Measurements from ENCODE around the gene KLF11.
A peak's percentile ranks its signal among the peaks of the same experiment; 100 is the strongest.

Gene KLF11

DNA sequence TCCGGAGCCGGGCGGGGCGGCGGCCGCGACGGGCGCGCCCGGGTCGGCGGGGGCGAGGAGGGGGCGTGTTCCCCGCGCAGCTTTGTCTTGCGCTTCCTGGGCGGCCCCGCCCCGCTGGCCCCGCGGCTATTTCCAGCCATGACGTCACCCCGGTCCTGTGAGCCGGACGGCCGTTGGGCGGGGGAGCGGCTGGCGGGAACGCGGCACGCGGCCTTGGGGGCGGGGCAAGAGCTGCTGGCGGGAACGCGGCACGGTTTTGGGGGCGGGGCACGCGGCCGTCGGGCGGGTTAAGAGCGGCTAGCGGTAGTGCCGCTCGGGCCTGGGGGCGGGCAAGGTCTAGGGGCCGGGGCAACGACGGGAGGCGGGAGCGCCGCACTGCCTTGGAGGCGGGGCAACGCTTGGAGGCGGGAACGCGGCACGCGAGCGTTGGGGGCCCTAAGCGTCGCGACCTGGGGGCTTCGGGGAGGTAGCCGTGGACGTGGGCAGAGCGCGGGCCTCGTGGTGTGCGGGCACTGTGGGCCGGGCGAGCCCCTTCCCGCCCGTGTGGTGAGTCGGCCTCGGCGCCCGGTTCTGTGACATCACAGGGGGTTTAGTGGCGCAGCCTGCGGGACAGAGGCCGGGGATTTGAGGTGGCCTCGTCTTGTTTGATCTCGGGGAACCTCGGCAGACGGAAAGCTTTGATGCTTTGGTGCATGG, 704 bp downstream of the KLF11 start:
- DNase-seq = peak; percentile 91

DNA sequence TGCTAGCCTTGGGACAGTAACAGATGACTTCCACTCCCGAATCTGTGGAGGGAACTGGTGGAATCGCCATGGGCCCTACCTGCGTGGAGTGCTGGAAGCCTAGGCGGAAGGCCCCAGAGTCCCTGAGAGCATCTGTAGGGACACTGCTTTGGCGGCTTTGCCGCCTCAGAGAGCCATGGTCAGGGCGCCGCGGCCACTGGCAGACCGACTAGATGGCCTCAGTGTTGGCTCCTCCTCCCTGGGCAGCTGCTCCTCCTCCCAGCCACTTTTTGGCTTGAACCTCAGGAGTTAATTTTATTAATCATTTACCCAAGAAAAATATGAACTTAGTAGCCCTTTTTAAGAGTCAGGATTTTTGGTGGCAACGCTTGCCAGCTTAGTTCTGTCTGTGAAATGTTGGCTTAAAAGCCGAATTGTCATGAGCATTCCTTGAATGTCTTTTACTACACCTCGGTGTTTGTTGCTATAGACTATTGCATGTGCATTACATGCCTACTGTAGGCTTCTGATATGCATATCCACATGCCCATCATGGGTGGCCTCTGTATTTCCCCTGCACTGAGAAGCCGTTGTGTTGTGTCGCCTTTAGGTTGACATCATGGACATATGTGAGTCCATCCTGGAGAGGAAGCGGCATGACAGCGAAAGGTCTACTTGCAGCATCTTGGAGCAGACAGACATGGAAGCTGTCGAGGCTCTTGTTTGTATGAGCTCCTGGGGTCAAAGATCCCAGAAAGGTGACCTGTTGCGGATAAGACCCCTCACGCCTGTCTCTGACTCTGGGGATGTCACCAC, 2.4 kb downstream of the KLF11 start:
- DNase-seq = no peak

DNA sequence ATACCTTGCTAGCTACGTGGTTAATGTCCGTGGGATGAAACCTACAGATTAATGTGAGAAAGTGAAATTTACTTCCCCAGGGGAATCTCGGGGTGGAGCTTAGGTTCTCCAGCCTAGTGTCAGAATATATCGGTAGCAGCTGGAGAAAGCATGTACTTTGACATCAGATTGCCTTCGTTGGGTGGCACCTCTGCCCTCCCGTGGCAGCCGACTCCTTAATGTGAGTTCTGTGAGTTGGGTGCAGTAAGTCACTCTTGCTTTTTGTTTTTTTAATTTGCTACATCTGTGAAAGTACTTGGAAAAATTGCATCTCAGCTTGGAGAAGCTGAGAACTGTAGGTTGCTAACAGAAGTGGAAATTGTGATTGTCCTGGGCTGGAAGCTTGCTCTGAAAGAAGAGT, 3.6 kb downstream of the KLF11 start:
- no peak for DNase-seq

DNA sequence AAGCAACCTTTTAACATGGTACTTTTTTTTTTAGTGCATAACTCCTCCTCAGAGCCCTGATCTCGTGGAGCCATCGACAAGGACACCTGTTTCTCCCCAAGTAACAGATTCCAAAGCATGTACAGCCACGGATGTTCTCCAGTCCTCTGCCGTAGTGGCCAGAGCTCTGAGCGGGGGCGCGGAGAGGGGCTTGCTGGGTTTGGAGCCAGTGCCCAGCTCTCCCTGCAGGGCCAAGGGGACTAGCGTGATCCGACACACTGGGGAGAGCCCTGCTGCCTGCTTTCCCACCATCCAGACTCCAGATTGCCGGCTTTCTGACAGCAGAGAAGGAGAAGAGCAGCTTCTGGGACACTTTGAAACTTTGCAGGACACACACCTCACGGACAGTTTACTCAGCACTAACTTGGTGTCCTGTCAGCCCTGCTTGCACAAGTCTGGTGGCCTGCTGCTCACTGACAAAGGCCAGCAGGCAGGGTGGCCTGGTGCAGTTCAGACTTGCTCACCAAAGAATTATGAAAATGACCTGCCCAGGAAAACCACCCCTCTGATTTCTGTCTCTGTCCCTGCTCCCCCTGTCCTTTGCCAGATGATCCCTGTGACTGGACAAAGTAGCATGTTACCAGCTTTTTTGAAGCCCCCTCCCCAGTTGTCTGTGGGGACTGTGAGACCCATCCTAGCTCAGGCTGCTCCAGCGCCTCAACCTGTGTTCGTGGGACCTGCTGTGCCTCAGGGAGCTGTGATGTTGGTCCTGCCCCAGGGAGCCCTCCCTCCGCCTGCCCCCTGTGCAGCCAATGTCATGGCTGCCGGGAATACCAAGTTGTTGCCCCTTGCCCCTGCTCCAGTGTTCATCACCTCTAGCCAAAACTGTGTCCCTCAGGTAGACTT, 4.5 kb downstream of the KLF11 start:
- DNase-seq = no peak

DNA sequence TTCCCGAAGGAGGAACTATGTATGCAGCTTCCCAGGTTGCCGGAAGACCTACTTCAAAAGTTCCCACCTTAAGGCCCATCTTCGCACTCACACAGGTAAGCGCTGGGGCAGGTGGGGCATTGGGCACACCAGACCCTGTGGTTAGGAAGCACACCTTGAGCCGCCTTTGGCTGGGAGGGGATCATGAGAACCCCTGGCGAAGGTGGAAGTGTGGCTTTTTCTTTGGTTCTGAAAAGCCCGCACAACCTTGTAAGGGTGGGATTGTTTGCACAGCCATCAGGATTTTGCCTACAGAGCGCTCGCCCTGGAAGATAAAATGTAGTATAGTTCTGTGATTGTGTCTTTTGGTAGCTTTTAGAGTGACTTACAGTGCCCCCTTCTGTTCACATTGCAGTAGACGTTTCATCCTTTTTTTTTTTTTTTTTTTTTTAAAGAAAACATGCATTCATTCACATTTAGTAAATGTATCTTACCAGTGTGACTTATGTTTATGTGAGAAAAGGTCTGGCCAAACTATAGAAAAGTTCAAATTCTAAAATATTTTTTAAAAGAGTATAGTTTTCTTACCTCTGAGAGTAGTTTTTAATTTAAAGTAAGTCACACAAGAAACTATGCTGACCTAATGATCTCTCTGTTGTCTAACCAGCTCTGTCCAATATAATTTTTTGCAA, 5.3 kb downstream of the KLF11 start:
- peak; percentile 51 for DNase-seq

DNA sequence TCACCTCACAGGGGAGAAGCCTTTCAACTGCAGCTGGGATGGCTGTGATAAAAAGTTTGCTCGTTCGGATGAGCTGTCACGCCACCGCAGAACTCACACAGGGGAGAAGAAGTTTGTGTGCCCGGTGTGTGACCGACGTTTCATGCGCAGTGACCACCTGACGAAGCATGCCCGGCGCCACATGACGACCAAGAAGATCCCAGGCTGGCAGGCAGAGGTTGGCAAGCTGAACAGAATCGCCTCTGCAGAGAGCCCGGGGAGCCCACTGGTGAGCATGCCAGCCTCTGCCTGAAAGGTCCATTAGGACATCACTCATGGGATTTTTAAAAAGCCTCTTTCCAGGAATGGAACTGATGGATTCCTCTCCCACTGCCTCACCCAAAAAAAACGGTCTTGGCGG, 8.9 kb downstream of the KLF11 start:
- no peak for DNase-seq

DNA sequence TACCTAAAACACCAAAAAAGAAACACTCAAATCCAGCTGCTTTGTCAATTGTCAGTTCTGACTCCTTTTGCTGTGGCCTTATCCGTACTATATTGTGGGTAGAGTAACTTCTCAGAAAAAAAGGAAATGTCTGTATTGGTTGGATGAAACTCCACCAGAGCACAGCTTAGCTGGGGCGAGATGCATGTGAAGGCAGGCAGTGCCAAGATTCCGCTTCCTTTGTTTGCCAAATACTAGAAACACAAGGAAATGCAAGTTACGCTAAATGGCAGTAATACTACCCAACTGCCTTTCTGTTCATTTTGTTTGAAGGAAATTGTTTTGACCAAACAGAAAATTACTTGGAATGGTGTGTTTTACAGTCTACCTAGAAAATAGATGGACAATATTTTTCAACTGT, 10.0 kb downstream of the KLF11 start:
- no peak for DNase-seq

DNA sequence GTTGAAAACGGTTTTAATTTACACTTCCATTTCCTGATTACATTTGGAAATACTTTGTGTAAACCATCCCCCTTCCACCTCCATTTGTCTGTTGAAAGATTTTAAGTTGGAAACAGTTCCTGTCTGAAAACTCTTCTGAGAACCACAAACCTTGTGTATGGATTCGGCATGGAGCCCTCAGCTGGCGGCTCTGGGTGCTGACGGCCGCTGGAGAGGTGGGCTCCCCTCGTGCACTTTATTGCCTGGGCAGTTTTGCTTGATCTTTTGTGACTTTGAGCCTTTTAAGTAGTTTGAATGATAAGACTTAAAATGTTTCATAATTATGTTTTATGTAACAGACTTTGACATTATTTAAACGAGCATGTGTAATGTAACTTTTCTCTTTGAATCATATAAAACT, 11.1 kb downstream of the KLF11 start:
- no peak for DNase-seq

DNA sequence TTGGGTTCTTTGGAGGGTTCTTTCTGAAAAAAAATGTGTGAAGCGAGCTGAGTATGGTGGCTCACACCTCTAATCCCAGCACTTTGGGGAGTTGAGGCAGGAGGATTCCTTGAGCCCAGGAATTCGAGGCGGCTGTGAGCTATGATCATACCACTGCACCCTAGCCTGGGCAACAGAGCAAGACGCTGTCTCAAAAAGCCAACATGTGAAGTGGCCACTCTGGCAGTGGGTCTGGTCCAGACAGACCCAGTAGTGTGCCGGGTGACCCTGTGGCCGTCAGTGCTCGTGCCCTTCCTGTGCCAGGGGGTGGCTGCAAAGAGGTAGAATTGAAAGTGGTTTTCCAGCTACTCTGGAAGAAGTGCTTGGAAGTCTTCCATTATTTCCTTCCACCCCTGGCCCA, 11.6 kb downstream of the KLF11 start:
- DNase-seq = no peak

DNA sequence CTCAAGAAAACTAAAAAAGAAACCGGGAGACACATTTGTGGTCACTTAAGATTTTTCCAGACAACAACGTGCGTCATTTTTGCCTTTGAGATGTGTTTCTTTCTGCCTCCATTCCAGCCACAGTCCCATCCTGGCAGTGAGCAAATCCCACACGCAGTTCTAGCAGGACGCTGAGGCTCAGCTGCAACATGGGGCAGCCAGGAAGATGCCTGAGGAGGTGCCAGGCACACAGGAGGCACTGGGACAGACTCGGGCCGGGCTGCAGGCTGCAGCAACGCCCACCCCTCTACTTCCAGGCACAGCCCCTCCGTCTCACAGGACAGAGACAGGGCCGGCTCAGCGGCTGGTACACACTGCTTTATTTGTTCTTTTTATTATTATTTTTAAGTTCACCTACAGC, 13.1 kb downstream of the KLF11 start:
- DNase-seq = no peak

DNA sequence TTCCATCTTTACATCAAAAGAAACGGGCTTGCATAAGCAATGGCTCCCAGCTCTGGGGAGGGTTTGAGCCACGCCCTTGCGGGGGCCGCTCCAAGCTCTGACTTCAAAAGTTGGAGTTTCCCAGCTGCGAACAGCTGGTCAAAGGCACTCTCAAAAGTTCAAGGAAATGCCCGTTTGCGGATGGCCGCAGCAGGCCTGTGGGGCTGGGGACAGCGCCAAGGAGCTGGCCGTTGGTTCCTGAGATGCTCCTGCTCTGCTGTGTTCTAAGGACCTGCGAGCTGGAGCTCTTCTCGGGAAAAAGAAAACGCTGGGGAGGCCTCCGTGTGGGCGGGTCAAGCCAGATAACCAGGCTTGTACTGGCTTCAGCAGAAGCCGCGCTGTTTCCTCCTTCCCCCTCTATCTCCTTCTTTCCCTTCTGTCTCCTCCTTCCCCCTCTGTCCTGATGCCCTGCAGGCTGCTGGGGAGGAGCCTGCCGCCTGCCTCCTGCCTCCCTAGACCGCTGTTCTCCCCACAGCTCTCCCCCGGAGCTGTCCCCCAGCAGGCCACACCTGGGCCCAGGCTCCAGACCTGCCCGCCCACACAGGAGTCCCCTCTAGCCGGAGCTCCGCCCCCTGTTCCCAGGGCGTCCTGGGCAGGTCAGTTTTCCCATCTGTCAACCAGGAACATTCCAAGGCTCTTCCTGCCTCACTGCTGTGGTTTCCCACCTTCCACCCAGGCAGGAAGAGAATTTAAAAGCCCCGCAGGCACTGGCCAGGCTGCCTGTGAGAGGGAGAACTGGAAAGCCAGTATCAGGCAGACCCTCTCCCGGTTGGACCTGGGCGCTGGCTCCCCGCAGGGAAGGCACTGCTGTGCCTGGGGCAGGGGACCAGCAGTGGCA, 14.1 kb downstream of the KLF11 start:
- peak; percentile 53 for DNase-seq

DNA sequence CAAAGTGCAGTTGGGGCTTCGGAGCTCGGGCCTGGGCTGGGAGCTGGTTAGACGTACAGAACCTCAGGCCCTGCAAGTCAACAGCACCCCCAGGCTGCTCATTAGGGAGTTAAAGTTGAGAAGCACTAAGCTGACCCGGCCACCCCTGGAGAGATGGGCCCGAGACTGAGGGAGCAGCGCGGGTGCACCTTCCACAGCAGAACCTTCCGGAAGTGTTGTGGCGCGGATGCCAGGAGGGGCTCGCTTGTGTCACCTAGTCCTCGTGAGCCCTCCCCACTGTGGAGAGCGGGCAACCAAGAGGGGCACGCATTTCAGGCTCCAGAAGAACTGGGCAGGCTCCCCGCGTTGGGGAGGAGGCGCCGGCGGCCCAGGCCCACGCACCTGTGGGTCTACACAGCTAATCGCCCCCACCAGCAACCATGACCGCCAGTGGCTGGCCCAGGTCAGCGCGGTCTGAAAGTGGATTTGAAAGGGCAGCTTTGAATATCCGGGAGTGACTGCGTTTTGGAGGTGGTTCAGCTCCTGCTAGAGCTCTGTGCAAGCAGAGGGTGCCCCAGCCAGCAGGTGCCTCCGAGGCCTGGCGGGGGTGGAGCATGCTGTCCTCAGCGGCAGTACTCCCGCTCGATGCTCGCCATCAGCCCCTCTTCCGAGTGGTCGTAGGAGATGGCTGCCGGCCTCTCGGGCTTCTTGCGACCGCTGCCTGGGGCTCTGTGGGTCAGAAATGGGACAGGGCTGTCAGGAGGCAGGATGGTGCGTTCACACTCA, 15.1 kb downstream of the KLF11 start:
- DNase-seq = no peak

DNA sequence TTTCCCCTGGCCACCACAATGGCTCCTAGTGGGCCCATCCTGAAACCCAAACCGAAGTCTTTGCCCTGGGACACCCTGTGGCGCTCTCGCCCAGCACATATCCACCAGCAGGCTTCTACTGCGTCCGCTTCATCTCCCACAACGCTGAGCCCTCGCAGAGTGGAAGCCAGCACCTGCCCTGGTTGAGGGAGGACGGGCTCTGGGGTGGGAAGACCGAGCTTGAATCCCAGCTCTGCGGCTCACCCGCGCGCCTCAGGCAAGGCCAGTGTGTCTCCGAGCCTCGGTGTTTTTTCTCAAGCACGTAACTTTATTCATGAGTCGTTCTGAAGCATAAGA, 15.6 kb downstream of the KLF11 start:
- DNase-seq = no peak

DNA sequence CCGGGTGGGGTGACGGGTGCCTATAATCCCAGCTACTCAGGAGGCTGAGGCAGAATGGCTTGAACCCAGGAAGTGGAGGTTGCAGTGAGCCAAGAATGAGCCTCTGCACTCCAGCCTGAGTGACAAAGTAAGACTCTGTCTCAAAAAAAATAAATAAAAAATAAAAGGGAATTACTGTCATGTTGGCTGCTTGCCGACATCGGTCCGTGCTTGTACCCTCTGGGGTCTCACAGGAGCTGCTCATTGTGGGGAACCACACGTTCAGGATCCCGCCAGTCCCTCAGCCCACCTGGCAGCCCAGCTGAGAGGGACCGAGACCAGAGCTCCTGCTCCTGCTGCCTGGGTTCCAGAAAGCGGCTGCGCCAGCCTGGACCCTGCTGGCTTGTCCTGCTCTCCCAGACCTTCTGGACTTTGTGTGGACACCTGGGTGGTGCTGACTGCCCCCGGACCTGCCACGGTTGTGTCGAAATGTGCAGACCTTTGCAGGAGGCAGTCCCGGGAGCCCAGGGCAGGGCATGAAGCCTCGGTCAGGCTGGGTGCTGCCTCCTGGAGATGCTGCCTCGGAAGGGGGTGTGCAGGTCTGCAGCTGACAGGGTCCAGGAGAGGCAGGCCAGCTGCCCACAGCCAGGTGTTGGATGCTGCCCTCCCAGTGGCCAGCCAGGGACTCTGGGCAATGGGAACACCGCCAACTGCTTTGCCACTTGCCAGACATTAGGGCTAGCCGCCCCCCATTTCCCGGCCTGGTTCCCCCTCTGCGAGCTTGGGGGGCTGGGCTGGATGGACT, 16.4 kb downstream of the KLF11 start:
- DNase-seq = no peak

DNA sequence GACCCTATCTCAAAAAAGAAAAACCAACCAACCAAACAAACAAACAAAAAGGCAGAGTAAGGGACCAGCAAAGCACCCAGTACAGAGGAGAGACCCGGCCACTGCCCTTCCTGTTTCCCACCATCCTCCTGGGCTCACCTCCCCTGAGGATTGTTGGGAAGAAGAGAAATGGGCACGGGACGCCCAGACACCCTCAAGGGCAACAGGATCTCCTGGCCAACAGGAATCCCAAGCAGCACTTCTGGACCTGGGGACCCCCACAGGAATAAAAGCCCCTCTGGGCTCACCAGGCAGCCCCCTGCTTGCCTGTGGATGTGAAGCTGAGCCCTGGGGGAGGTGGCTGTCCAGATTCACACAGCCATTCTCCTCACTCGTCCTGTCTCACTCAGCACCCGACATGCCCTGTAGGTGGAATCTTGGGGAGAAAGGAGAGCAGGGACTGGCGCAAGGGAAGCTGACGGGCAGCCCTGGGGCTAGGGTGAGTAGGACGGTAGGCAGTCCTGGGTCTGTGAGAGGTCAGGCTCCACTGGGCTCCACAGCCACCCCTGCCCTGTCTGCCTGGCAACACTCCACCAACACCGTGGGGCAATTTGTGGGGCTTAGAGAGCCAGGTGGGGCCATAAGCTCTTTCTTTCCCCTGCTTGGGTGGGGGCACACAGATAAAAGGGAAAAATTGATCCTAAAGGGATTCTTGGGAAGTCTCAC, 18.0 kb downstream of the KLF11 start:
- no peak for DNase-seq

DNA sequence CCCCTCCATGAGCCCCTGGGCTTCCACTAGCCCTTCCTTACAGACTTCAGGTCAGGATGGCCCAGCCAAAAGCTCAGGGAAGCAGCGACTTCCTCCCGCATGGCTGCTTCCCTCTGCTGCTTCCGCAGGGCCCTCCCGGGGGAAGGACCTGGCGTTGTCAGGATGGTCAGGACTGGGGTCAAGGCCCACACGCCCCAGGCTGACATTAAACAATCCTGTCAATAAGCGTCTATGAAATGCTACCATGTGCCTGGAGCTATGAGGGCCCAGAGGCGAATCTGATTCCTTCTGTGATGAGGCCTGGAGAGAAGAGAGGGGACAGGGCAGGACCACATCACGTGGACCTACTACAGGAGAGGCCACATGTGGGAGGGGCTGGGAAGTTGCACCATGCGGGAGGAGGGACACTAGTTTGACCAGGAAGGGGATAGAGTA, 19.6 kb downstream of the KLF11 start:
- DNase-seq = no peak

DNA sequence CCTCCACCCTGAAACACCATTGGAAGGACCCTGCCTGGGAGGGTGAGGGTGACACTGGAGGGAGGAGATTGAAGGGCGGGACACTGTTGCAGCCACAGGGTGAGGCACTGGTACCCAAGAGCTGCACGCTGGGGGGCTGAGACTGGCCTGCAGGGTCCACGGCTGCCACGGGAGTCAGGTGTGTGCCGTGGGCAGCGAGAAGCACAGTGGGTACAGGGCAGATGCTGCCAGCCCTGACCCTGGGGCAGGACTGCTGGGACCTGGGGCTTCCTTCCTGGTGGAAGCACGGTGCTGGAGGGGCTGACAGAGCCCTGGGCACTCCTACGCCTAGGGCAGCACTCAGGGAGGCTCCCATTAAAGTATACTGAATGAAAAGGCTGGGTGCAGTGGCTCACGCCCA, 20.2 kb downstream of the KLF11 start:
- DNase-seq = no peak

DNA sequence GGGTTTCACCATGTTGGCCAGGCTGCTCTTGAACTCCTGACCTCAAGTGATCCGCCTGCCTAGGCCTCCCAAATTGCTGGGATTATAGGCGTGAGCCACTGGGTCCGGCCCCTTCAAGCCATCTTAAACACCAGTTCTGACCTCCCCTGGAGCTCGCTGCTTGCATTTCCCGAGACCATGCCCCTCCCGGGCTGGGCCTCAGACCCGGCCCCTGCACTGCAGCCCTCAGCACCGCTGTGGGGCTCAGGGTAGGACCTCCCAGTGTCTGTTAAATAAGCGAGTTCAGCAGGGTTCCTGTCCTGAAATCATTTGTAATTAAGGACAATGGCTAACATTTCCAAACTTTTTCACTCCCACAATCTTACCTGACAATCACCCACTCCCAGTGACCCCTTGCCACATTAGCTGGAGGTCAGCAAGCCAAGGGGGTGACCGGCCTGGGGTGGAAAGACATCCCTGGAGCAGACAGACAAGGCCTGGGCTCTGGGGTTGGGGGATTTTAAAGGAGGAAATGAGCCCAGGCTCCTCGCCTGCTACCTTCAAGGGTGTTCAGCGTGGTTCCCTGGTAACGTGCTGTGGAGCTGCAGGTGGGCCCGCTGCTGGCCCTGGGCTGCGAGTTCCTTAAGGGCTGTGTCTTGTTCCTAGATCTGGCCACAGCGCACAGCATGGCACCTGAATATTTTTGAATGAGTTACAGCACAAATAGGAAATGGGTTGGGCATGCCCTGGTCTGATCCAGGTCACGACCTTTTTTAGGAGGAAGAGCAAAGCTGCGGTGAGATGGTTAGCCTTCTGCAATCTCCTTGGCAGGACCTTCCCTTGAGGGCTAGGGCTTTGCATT, 21.8 kb downstream of the KLF11 start:
- DNase-seq = no peak

DNA sequence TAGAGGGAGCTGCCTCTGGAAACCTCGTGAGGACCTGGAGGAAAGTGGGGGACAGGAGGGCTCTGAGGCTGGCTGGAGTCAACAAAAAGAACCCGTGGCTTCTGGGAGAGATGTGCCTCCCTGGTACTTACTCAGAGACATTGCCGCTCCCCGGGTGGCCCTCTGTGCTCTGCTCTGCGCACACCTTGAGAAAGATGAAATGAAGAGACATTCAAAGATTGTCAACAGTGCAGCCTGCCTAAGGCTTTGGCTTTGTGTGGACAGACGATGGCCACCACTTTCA, 22.4 kb downstream of the KLF11 start:
- DNase-seq = no peak
